ENCODE results near the gene FGF8. TPM values are rescaled to one million over a fixed set of nuclear protein-coding genes. Genes with fewer than 3 reads are reported as not detected.

Gene FGF8
- total and polyA plus RNA-seq, 2 of the 4 experiments (the other 2 are of a cell fraction) = 0.17 TPM; not detected in 1

GRCh38 chr10:101772017-101772894 is 3.7 kb downstream of the FGF8 start:
- no peaks in the 10 kb centered on the region for H3K9me3 ChIP-seq (ENCODE audit: control insufficient read depth, insufficient read depth, low read length)
- H2AK5ac ChIP-seq (ENCODE audit: low read depth, low read length) = no peak overlapping the region
- dilution Hi-C loops (cut with HindIII; ENCODE audit: low sequenced_read_pairs, unreplicated experiment) (no loop called here), intact Hi-C loops (cut with micrococcal nuclease) (no loop called here), in situ Hi-C loops (cut with MboI; ENCODE audit: low sequenced_read_pairs) (no loop called here)
- POLR2A ChIA-PET (ENCODE audit: unreplicated experiment) = no interaction called here
- H2BK20ac ChIP-seq (ENCODE audit: low read depth, low read length) = no peak overlapping the region
- no peak overlapping the region for H3K4ac ChIP-seq (ENCODE audit: low read depth, low read length)
- H3K4me2 ChIP-seq (ENCODE audit: low read depth, low read length) = no peak overlapping the region
- no peaks in the 10 kb centered on the region for H3K9me1 ChIP-seq (ENCODE audit: insufficient read depth, low read length)
- H3K14ac ChIP-seq (replicated peaks; ENCODE audit: low read depth, low read length) = no peak overlapping the region
- no peak overlapping the region for H4K91ac ChIP-seq (ENCODE audit: insufficient read depth, low read depth, low read length)
- H2BK5ac ChIP-seq (ENCODE audit: low read depth, low read length, poor library complexity, severe bottlenecking) = no peak overlapping the region
- H4K5ac ChIP-seq (ENCODE audit: low read depth, low read length) = no peak overlapping the region
- peaks cover 1% of the 10 kb centered on the region; the same call in 1 of the 2 replicates for H4K20me1 ChIP-seq (ENCODE audit: insufficient read depth, low read length)
- no peaks in the 10 kb centered on the region for H3K79me1 ChIP-seq (ENCODE audit: low read depth in 1 of 2, low read length in 2 of 2)
- no peaks in the 10 kb centered on the region for H3K36me3 ChIP-seq (ENCODE audit: control insufficient read depth, insufficient read depth, low read length)
- no TSS peak for BruUV-seq (replicated peaks)
- no peak overlapping the region for H4K8ac ChIP-seq (ENCODE audit: low read depth in 2 of 2, low read length in 2 of 2)
- H3K9ac ChIP-seq (ENCODE audit: low read depth, low read length) = no peak overlapping the region
- CTCF ChIA-PET = interaction anchor here (0.7 to 2.6 kb wide), 2 partner anchors 9 to 169 kb away, joined by 3 to 6 read pairs; no protein-coding TSS in a partner anchor
- no peak overlapping the region for H3K4me3 ChIP-seq (ENCODE audit: insufficient read depth, low read depth, low read length)
- no peak overlapping the region for H3K23ac ChIP-seq (ENCODE audit: low read depth, low read length)
- H2AFZ ChIP-seq (replicated peaks; ENCODE audit: low read length, poor library complexity) = no peak overlapping the region
- H3K4me1 ChIP-seq (ENCODE audit: control insufficient read depth, insufficient read depth, low read length) = peaks cover 2% of the 10 kb centered on the region; the same call in 1 of the 2 replicates
- H2AK9ac ChIP-seq (replicated peaks; ENCODE audit: low read depth, low read length, poor library complexity) = no peak overlapping the region
- H2BK15ac ChIP-seq (ENCODE audit: low read depth, low read length) = no peak overlapping the region
- peaks cover 88% of the 10 kb centered on the region for H3K27me3 ChIP-seq (ENCODE audit: control insufficient read depth, insufficient read depth, low read length)
- no peak overlapping the region for H3K18ac ChIP-seq (ENCODE audit: low read depth, low read length)
- DNase-seq (no peak), ATAC-seq (ENCODE audit: low read depth) (no peak)
- WGBS, 2 experiments (ENCODE audit: extremely low coverage in 2 of 2, insufficient read length in 1 of 2) = 45% methylated on average over 3 of the region's 6 CpGs; no CpG with 5 or more reads in 1 of the 2 experiments
- H2BK120ac ChIP-seq (ENCODE audit: low read depth, low read length) = no peak overlapping the region
- no peak overlapping the region for H3K56ac ChIP-seq (ENCODE audit: extremely low read depth, insufficient read depth, low read length)
- no peak overlapping the region for H3K27ac ChIP-seq (ENCODE audit: insufficient read depth, low read length)
- TF ChIP-seq MXI1 (IDR thresholded peaks at IDR 0.05; ENCODE audit: borderline replicate concordance, low read depth, low read length) = no peak
- no peak for TF ChIP-seq RAD21 (IDR thresholded peaks at IDR 0.05; ENCODE audit: low read length)
- TF ChIP-seq USF2 (IDR thresholded peaks at IDR 0.05; ENCODE audit: low read depth, low read length) = no peak
- TF ChIP-seq, protein P1, sequence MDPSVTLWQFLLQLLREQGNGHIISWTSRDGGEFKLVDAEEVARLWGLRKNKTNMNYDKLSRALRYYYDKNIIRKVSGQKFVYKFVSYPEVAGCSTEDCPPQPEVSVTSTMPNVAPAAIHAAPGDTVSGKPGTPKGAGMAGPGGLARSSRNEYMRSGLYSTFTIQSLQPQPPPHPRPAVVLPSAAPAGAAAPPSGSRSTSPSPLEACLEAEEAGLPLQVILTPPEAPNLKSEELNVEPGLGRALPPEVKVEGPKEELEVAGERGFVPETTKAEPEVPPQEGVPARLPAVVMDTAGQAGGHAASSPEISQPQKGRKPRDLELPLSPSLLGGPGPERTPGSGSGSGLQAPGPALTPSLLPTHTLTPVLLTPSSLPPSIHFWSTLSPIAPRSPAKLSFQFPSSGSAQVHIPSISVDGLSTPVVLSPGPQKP (IDR thresholded peaks at IDR 0.05; ENCODE audit: borderline replicate concordance, low read depth, low read length) = no peak
- TF ChIP-seq NFE2L2 (IDR thresholded peaks at IDR 0.05; ENCODE audit: low read depth, low read length) = no peak
- TF ChIP-seq MAFK (IDR thresholded peaks at IDR 0.05; ENCODE audit: low read depth, low read length) = no peak
- no peak for TF ChIP-seq CEBPB (IDR thresholded peaks at IDR 0.05; ENCODE audit: low read depth, low read length)
- no peak for TF ChIP-seq MAZ (IDR thresholded peaks at IDR 0.05; ENCODE audit: borderline replicate concordance, low read depth, low read length)
- no peak for TF ChIP-seq RFX5 (IDR thresholded peaks at IDR 0.05; ENCODE audit: low read depth, low read length)
- no peak for TF ChIP-seq RCOR1 (IDR thresholded peaks at IDR 0.05; ENCODE audit: insufficient replicate concordance, low read length)
- no peak for TF ChIP-seq FOS (IDR thresholded peaks at IDR 0.05; ENCODE audit: low read depth, low read length)
- no peak for TF ChIP-seq BHLHE40 (IDR thresholded peaks at IDR 0.05; ENCODE audit: low read depth, low read length)
- TF ChIP-seq SMC3 (IDR thresholded peaks at IDR 0.05; ENCODE audit: low read depth, low read length) = no peak
- no peak for TF ChIP-seq CHD1 (IDR thresholded peaks at IDR 0.05; ENCODE audit: low read depth, low read length)
